GM12878 (cell line): ENCODE data around the gene MBTPS2. TPM values are rescaled to one million over a fixed set of nuclear protein-coding genes. Genes with fewer than 3 reads are reported as not detected.
A peak's percentile ranks its signal among the peaks of the same experiment; 100 is the strongest.

ENCODE experiments used
- ASH2L ChIP-seq: fragments of 300-600, 200-600 bp; sonication (generic); IDR thresholded peaks from 2 replicates; pipeline ENCODE4 v1.6.1; 2017; ENCODE audit warnings: low read depth, mild to moderate bottlenecking, borderline replicate concordance
- ATF2 ChIP-seq: IDR thresholded peaks from 2 replicates; pipeline ENCODE4 v1.6.1; 2012; ENCODE audit warnings: low read length, inconsistent platforms
- ATF7 ChIP-seq: fragments of 450-650 bp; IDR thresholded peaks from 2 replicates; pipeline ENCODE4 v1.6.1; 2016; ENCODE audit warnings: low read depth, mild to moderate bottlenecking
- CTCF ChIP-seq, 3 experiments: IDR thresholded peaks in 2 of 3; conservative IDR thresholded peaks in 1 of 3; 2 replicates each; pipeline ENCODE4 v1.5.1; 2011; ENCODE audit warnings: low read depth in 3 of 3, low read length in 3 of 3, mild to moderate bottlenecking in 3 of 3, control low read depth in 2 of 3, moderate library complexity in 2 of 3, inconsistent platforms in 1 of 3, mixed read lengths in 1 of 3; ENCODE audit not compliant: control insufficient read depth in 2 of 3, insufficient read depth in 1 of 3; ENCODE audit errors: extremely low read depth in 1 of 3
- EGR1 ChIP-seq, 2 experiments: IDR thresholded peaks; 1 replicate in 1 of 2; 2 replicates in 1 of 2; pipeline ENCODE4 v1.6.1; 2011 to 2012; ENCODE audit warnings: low read depth in 2 of 2, low read length in 2 of 2, borderline replicate concordance in 1 of 2, mild to moderate bottlenecking in 1 of 2, moderate library complexity in 1 of 2
- IKZF1 ChIP-seq: fragments of 450-650 bp; conservative IDR thresholded peaks from 2 replicates; pipeline ENCODE4 v1.6.1; 2017; ENCODE audit warnings: antibody characterized with exemption, mild to moderate bottlenecking
- KLF5 ChIP-seq: fragments of 450-650 bp; IDR thresholded peaks from 2 replicates; pipeline ENCODE4 v1.6.1; 2014; ENCODE audit warnings: mild to moderate bottlenecking; ENCODE audit not compliant: partially characterized antibody
- MAX ChIP-seq: IDR thresholded peaks from 2 replicates; pipeline ENCODE4 v1.6.1; 2012; ENCODE audit warnings: low read depth, low read length, improper control_type of control experiment
- MXI1 ChIP-seq: fragments of 150-350 bp; IDR thresholded peaks from 2 replicates; pipeline ENCODE4 v1.6.1; 2011; ENCODE audit warnings: low read depth, mild to moderate bottlenecking, inconsistent platforms, low read length, improper control_type of control experiment
- MYC ChIP-seq: IDR thresholded peaks from 2 replicates; pipeline ENCODE4 v1.6.1; 2011; ENCODE audit warnings: mild to moderate bottlenecking, low read length, moderate library complexity, inconsistent platforms; ENCODE audit not compliant: insufficient read depth, insufficient replicate concordance, insufficient read length, severe bottlenecking
- NR2C1 ChIP-seq: fragments of 450-650 bp; IDR thresholded peaks from 2 replicates; pipeline ENCODE4 v1.6.1; 2017; ENCODE audit warnings: antibody characterized with exemption, mild to moderate bottlenecking, moderate library complexity
- POU2F2 ChIP-seq: IDR thresholded peaks from 3 replicates; pipeline ENCODE4 v1.6.1; 2011; ENCODE audit warnings: low read depth, mild to moderate bottlenecking, low read length, borderline replicate concordance
- SIX5 ChIP-seq: IDR thresholded peaks from 2 replicates; pipeline ENCODE4 v1.6.1; 2011; ENCODE audit warnings: mild to moderate bottlenecking, low read depth, low read length, moderate library complexity; ENCODE audit not compliant: severe bottlenecking
- STAT3 ChIP-seq: IDR thresholded peaks from 2 replicates; pipeline ENCODE4 v1.6.1; 2011; ENCODE audit warnings: low read depth, low read length, improper control_type of control experiment
- ZBTB11 ChIP-seq: fragments of 450-650 bp; formaldehyde crosslinking; IDR thresholded peaks from 2 replicates; pipeline ENCODE4 v1.5.0; 2022; ENCODE audit warnings: mild to moderate bottlenecking, missing genetic modification characterization
- ZBTB40 ChIP-seq: fragments of 450-650 bp; IDR thresholded peaks from 2 replicates; pipeline ENCODE4 v1.6.1; 2016; ENCODE audit warnings: mild to moderate bottlenecking, moderate library complexity, borderline replicate concordance
- polyA plus RNA-seq, 11 experiments: library from polyadenylated mRNA; depleted of rRNA in 4 of 11; unstranded in 6 of 11; stranded (reverse) in 5 of 11; fragments of >200 nt; fragmentation: Nextera tagmentation in 4 of 11; fragmentation: Illumina TruSeq in 1 of 11; extraction: Ambion mirVana in 4 of 11; extraction: Trizol in 1 of 11; gene quantifications; 1 replicate in 1 of 11; 2 replicates in 10 of 11; pipeline versions ENCODE4 v1.2.1 to v1.2.3, GENCODE V29; 2011 to 2016; ENCODE audit warnings: inconsistent platforms in 2 of 11, missing spikeins in 2 of 11, low read depth in 1 of 11
- total RNA-seq, 4 experiments: library from RNA; depleted of rRNA in 3 of 4; stranded (reverse); fragments of >200 nt in 3 of 4; fragmentation: Illumina TruSeq in 1 of 4; extraction: Trizol in 1 of 4; gene quantifications; 2 replicates each; pipeline versions ENCODE4 v1.2.1 to v1.2.3, GENCODE V29; 2013 to 2021

MBTPS2 gene
- total and polyA plus RNA-seq, 10 of the 15 experiments (the other 5 are each of a cell fraction or from before 2014, with no cell fraction given) = 2.6 to 11.0 (median 8.0) TPM

GRCh38 chrX:21839334-21840192, at the start of gene MBTPS2 (continued):
- TF ChIP-seq KLF5 (no peak), MAX (no peak), SIX5 (peak; percentile 56), EGR1 (IDR thresholded peaks at IDR 0.05; ENCODE audit: borderline replicate concordance in 1 of 2, low read depth in 2 of 2, low read length in 2 of 2) (peak in 1 of 2 experiments; percentile 63; a peak in 1 of 3 replicates), STAT3 (no peak), MXI1 (0 out of 2 replicates have a peak, but pooled peaks have one; percentile 30), CTCF (IDR thresholded peaks at IDR 0.05 in 2 of 3, conservative IDR thresholded peaks at IDR 0.05 in 1 of 3; ENCODE audit: control insufficient read depth in 2 of 3, extremely low read depth in 1 of 3, insufficient read depth in 1 of 3, low read depth in 3 of 3, low read length in 3 of 3) (peak in 2 of 3 experiments; percentile 8 to 28; a peak in 2 of 6 replicates), ASH2L (no peak), ZBTB40 (peak; percentile 98), POU2F2 (peak; percentile 78; the same call in 1 of the 3 replicates), ZBTB11 (peak; percentile 93), ATF2 (no peak), NR2C1 (0 out of 2 replicates have a peak, but pooled peaks have one; percentile 25), IKZF1 (peak; percentile 79), ATF7 (no peak), MYC (no peak)
